Stimulated activated CD8-positive, alpha-beta memory T cell treated with anti-CD3 and anti-CD28 coated beads, Interleukin-2, amount 100 ng/mL, for 1 hour (primary cell): ENCODE data around the gene CLPTM1.
"Not testable (repeated sequence)": the region's sequence is repeated elsewhere in the genome, so short reads cannot be mapped to it uniquely, and the experiment has no call there.

Experiments used
- DNase-seq, 2 donors: peaks; one replicate each; pipeline ENCODE4 v3.0.0-alpha.2; 2020; ENCODE audit warnings: low read depth in 2 of 2

The CLPTM1 gene

GRCh38 chr19:44974857-44975256 is 19.7 kb downstream of the CLPTM1 start:
- no peak for DNase-seq

DNA sequence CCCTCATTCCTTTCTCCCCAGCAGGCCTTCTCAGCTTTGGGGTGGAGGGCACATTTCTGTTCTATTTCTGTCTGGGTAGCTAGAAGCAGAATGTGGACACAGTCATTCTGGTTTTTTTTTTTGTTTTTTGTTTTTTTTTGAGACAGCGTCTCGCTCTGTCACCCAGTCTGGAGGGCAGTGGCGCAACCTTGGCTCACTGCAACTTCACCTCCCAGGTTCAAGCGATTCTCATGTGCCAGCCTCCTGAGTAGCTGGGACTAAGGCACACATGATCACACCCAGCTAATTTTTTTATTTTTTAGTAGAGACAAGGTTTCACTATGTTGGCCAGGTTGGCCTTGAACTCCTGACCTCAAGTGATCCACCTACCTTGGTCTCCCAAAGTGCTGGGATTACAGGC is 20.3 kb downstream of the CLPTM1 start:
- no peak for DNase-seq

- no peak for DNase-seq
These were observed 28.8 kb downstream of the CLPTM1 start for GRCh38 chr19:44984005-44984404.

GRCh38 chr19:44985445-44985844 is 30.3 kb downstream of the CLPTM1 start:
- DNase-seq, result no peak

GRCh38 chr19:44986389-44986788 is 31.2 kb downstream of the CLPTM1 start:
- DNase-seq, result no peak

- DNase-seq, result no peak
These were observed 32.0 kb downstream of the CLPTM1 start for GRCh38 chr19:44987148-44987675.

- DNase-seq, result no peak
These were observed 33.1 kb downstream of the CLPTM1 start for GRCh38 chr19:44988273-44988672.

DNA sequence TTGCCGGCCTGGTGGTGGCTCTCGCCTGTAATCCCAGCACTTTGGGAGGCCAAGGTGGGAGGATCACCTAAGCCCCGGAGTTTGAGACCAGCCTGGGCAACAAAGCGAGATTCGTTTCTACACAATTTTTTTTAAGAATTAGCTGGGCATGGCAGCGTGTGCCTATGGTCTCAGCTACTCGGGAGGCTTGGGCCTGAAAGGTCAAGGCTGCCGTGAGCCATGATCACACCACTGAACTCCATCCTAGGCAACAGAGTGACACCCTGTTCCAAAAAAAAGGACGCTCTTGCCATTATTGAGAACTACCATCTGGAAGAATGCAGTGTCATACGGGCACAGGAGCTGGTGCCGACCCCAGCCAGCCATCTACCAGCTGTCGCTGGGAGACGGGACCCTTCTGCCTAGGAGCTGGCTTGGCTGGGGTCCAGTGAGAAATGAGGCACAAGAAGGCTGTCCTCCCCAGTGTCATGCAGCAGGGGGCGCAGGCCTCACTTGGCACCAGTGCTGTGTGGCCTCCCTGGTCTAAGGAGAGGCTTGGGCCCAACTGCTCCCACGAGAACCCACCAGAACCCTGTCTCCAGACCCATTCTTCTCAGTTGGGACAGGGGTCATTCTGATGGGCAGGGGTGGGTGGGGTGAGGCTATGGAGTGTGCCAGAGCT is 33.8 kb downstream of the CLPTM1 start:
- peak; percentile 20 to 38 for DNase-seq

DNA sequence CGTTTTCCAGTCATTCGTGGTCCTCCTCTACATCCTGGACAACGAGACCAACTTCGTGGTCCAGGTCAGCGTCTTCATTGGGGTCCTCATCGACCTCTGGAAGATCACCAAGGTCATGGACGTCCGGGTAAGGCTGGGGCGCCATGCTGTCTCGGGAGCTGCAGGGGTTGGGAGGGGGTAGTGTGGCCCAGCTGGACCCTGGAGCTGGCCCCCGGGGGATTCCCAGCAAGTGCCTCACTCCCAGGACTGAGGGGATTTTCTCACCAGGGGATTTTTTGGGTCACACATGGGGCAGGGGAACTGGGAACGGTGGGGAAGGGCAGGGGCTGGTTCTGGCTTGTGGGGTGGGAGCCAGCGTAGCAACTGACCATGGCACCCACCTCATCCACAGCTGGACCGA is 35.3 kb downstream of the CLPTM1 start:
- no peak for DNase-seq

DNA sequence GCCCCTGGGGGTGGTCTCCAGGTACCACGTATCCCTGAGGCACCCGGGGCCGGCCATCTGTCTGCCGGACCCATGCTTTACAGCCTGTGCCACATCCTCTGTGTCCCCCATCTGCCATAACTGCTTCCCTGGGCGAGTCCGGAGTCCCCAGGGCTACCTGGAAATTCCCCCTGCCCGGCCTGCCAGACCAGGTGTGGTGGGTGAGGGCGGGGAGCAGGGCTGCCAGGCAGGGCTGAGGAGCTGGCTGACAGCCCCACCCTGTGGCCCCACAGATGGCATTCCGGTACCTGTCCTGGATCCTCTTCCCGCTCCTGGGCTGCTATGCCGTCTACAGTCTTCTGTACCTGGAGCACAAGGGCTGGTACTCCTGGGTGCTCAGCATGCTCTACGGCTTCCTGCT is 35.8 kb downstream of the CLPTM1 start:
- no peak for DNase-seq

DNA sequence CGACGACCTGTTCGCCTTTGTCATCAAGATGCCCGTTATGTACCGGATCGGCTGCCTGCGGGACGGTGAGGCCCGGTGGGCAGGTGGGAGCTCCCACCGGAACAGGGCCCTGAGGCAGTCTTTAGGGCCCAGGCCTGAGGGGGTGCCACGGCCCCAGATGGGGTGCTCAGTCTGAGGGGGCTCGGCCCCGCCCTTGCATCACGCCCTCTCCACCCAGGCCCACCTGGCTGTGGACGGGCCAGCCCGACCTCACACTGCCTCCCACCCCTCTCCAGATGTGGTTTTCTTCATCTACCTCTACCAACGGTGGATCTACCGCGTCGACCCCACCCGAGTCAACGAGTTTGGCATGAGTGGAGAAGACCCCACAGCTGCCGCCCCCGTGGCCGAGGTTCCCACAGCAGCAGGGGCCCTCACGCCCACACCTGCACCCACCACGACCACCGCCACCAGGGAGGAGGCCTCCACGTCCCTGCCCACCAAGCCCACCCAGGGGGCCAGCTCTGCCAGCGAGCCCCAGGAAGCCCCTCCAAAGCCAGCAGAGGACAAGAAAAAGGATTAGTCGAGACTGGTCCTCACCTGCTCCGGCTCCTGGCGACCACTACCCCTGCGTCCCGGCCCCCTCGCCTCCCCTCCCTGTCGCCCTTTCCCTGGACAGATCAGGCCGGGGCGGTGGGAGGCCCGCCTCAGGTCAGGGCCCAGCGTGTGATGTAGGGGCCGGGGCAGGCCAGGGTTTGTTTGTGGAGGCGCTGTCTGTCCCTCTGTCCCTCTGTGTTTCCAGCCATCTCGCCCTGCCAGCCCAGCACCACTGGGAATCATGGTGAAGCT is 37.4 kb downstream of the CLPTM1 start:
- no peak for DNase-seq

DNA sequence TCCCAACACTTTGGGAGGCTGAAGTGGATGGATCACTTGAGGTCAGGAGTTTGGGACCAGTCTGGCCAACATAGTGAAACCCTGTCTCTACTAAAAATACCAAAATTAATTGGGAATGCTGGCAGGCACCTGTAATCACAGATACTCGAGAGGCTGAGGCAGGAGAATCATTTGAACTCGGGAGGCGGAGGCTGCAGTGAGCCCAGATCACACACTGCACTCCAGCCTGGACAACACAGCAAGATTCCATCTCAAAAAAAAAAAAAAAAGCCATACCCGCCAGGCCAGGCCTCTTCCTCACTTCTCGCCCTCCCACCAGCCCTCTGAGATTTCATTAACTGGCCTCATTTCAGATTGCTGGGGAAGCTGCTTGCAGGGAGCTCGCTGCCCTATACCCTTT is 38.3 kb downstream of the CLPTM1 start:
- no peak for DNase-seq

DNA sequence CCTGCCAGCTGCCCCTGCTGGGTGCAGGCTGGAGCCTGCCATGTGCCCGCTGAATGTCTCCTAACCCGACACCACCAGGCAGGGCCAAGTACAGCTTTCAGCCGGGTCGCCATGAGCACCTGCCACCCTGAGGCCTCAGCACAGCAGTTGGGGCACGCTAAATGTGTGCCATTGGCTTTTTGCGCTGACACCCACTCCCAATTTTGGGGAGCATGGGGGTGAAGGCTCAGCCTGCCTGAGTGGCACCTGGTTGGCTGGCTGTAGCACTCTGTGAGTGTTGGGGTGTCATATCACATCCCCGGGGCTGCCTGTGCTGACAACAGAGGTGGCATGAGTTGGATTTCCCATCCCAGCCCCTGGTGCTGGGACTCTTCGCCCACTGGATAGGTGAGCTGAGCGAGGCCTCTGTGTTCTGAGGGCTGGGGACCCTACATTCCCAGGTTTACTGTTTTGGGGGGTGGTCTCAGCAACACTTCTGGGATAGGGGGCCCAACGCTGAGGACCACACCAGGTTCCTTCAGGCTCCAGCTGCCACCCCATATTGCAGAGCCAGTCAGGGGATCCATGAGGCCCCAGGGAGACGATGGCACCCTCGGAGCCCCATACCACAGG is 38.9 kb downstream of the CLPTM1 start:
- no peak for DNase-seq

GRCh38 chr19:44998025-44998424 is 42.8 kb downstream of the CLPTM1 start:
- no peak for DNase-seq

DNA sequence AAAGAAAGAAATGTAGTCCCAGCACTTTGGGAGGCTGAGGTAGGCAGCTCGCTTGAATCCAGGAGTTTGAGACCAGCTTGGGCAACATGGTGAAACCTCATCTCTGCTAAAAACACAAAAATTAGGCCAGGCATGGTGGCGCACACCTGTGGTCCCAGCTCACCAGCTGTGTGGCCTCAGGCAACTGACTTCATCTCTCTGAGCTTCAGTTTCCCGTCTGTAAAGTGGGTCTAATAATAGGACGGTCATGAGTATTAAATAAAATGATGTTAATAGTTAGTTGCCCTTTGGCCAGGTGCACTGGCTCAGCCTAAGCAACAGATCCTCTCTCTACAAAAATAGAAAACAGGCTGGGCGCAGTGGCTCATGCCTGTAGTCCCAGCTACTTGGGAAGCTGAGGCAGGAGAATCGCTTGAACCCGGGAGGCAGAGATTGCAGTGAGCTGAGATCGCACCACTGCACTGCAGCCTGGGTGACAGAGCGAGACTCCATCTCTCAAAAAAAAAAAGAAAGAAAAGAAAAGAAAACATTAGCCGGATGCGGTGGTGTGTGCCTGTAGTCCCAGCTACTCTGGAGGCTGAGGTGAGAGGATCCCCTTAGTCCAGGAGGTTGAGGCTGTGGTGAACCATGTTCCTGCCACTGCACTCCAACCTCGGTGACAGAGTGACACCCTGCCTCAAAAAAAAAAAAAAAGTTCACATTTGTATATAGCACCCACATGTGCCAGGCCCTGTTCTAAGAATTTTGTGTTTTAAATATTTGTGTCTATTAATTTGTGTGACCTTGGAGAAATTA is 44.1 kb downstream of the CLPTM1 start:
- DNase-seq, result not testable (repeated sequence)

GRCh38 chr19:45000665-45001064 is 45.5 kb downstream of the CLPTM1 start:
- DNase-seq, result not testable (repeated sequence)

GRCh38 chr19:45001087-45001739 is 46.0 kb downstream of the CLPTM1 start, which contains the start of gene RELB:
TSS of gene RELB (plus strand) at chr19:45001464. CDS start at chr19:45001580, 116 bp downstream.
- DNase-seq, result peak; percentile 95 to 96

GRCh38 chr19:45003485-45003884 is 48.3 kb downstream of the CLPTM1 start:
- no peak for DNase-seq

- no peak for DNase-seq
These were observed 50.6 kb downstream of the CLPTM1 start for GRCh38 chr19:45005787-45006186.

GRCh38 chr19:45008552-45008951 is 53.4 kb downstream of the CLPTM1 start:
- DNase-seq, result no peak

DNA sequence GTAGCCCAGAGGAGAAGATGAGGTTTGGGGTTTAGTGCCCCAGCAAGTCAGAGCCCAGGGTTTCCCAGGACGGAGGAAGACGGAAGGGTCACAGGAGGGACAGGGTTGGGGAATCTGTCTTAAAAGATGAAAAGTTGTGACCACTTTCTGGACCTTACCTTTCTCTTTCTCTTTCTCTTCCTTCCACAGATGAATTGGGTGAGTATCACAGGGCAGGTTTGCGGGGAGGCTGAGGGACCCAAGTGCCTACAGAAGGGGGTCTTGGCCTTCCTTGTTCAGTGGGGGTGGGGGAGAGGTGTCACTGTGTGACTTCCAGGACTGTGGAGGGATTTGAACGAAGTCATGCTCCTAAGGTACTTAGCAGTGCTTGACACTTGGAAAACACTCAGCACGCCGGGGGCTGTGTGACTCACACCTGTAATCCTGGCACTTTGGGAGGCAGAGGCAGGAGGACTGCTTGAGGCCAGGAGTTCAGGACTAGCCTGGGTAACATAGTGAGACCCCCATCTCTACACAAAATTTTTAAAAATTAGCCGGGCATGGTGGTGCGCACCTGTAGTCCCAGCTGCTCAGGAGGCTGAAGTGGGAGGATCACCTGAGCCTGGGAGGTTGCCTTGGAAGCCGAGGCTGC is 54.6 kb downstream of the CLPTM1 start:
- DNase-seq, result no peak
